OCI-LY7 (cell line): ENCODE data around the gene PDCD6IP. TPM values are rescaled to one million over a fixed set of nuclear protein-coding genes. Genes with fewer than 3 reads are reported as not detected.

Source experiments
- BruUV-seq: library from RNA; stranded (reverse); fragments of 400-500 nt; replicated peaks from 2 replicates; lab custom pipeline; 2021; lab: Mats Ljungman, UMichigan
- CTCF ChIA-PET: fragments of 300-600 bp; sonication (Branson Sonifier 250); formaldehyde crosslinking; loops from one replicate; lab custom pipeline; 2022; ENCODE audit warnings: antibody characterized with exemption; ENCODE audit not compliant: unreplicated experiment; lab: Charles Lee
- POLR2A ChIA-PET: fragments of 300-600 bp; sonication (Branson Sonifier 250); formaldehyde crosslinking; loops from one replicate; lab custom pipeline; 2022; ENCODE audit warnings: antibody characterized with exemption; lab: Charles Lee
- DNase-seq: peaks from one replicate; pipeline ENCODE4 v3.0.0-alpha.2; 2015; ENCODE audit warnings: low spot score
- H2AFZ ChIP-seq: fragments of 200-600 bp; sonication (generic), shearing (Covaris generic); 2 replicates; pipeline ENCODE4 v1.6.1; 2014; ENCODE audit warnings: mild to moderate bottlenecking, antibody characterized with exemption, low read length, moderate library complexity
- H3K27ac ChIP-seq: fragments of 200-600 bp; sonication (generic); 2 replicates; pipeline ENCODE4 v1.5.1; 2014; ENCODE audit warnings: mixed run types, low read depth, mild to moderate bottlenecking, moderate library complexity, low read length, inconsistent platforms; ENCODE audit not compliant: poor library complexity, severe bottlenecking
- H3K36me3 ChIP-seq: fragments of 200-600 bp; sonication (generic); 2 replicates; pipeline ENCODE4 v1.6.1; 2014; ENCODE audit warnings: mild to moderate bottlenecking, antibody characterized with exemption, low read length, moderate library complexity, mixed read lengths; ENCODE audit not compliant: insufficient read depth
- H3K4me1 ChIP-seq: fragments of 200-600 bp; sonication (generic); 2 replicates; pipeline ENCODE4 v1.5.1; 2014; ENCODE audit warnings: mild to moderate bottlenecking, low read length; ENCODE audit not compliant: insufficient read depth, poor library complexity, severe bottlenecking
- H3K4me2 ChIP-seq: fragments of 200-600 bp; sonication (generic); 2 replicates; pipeline ENCODE4 v1.6.1; 2014; ENCODE audit warnings: mild to moderate bottlenecking, low read length
- H3K4me3 ChIP-seq: fragments of 200-600 bp; sonication (generic); 2 replicates; pipeline ENCODE4 v1.5.1; 2014; ENCODE audit warnings: mild to moderate bottlenecking, low read depth, low read length; ENCODE audit not compliant: poor library complexity, severe bottlenecking
- H3K79me2 ChIP-seq: fragments of 200-600 bp; sonication (generic); 2 replicates; pipeline ENCODE4 v1.6.1; 2016; ENCODE audit warnings: low read depth, mild to moderate bottlenecking, low read length, moderate library complexity, mixed read lengths; ENCODE audit not compliant: insufficient read depth
- H3K9me2 ChIP-seq: fragments of 200-600 bp; sonication (generic); 2 replicates; pipeline ENCODE4 v1.6.1; 2016; ENCODE audit warnings: mild to moderate bottlenecking, low read length, mixed read lengths; ENCODE audit not compliant: insufficient read depth
- H3K9me3 ChIP-seq: fragments of 200-600 bp; sonication (generic); 2 replicates; pipeline ENCODE4 v1.6.1; 2014; ENCODE audit warnings: mild to moderate bottlenecking, mixed run types, low read length, mixed read lengths
- H4K20me1 ChIP-seq: fragments of 200-600 bp; sonication (generic); 2 replicates; pipeline ENCODE4 v1.6.1; 2014; ENCODE audit warnings: mild to moderate bottlenecking, antibody characterized with exemption, low read length, moderate library complexity, mixed read lengths; ENCODE audit not compliant: insufficient read depth
- CTCF ChIP-seq: fragments of 200-600 bp; sonication (generic); conservative IDR thresholded peaks from 2 replicates; pipeline ENCODE4 v1.5.1; 2014; ENCODE audit warnings: mild to moderate bottlenecking, antibody characterized with exemption, low read length, moderate library complexity, mixed read lengths
- EZH2phosphoT487 ChIP-seq: fragments of 200-600 bp; sonication (generic); IDR thresholded peaks from 2 replicates; pipeline ENCODE4 v1.6.1; 2018; ENCODE audit warnings: low read depth, borderline replicate concordance, mild to moderate bottlenecking, mixed run types, antibody characterized with exemption, low read length, moderate library complexity, mixed read lengths
- intact Hi-C: fragments of 100-400 bp; cut with micrococcal nuclease; formaldehyde crosslinking; loops from one replicate; pipeline ENCODE4 v1.10.0; 2022; ENCODE audit not compliant: unreplicated experiment
- total RNA-seq, 2 experiments: library from RNA; depleted of rRNA in 1 of 2; stranded (reverse); fragments of >200 nt in 1 of 2; shearing (Covaris generic) in 1 of 2; gene quantifications; 2 replicates each; pipeline ENCODE4 v1.2.3, GENCODE V29; 2014 to 2022

Gene PDCD6IP
- total RNA-seq, 2 experiments from 2014 or later, result 75.5 to 216 TPM

- intact Hi-C loops, result no loop called here
- Histone ChIP-seq H3K36me3 (no peaks in the 10 kb centered on the region), H3K4me2 (no peak overlapping the region), H3K27ac (no peak overlapping the region), H3K9me3 (no peaks in the 10 kb centered on the region), H3K4me3 (no peak overlapping the region), H3K4me1 (no peaks in the 10 kb centered on the region), H3K9me2 (no peaks in the 10 kb centered on the region), H2AFZ (no peak overlapping the region), H3K79me2 (no peaks in the 10 kb centered on the region), H4K20me1 (no peaks in the 10 kb centered on the region)
- BruUV-seq, result no TSS peak
- ChIA-PET POLR2A (no interaction called here), CTCF (no interaction called here)
- TF ChIP-seq CTCF, result no peak
- TF ChIP-seq EZH2phosphoT487, result no peak
- no peak for DNase-seq
Observed at GRCh38 chr3:33900809-33901505, 102.5 kb downstream of the PDCD6IP start.

GRCh38 chr3:33901862-33902563 lies 103.6 kb downstream of the PDCD6IP start:
- no peaks in the 10 kb centered on the region for H3K4me1 ChIP-seq
- no peaks in the 10 kb centered on the region for H4K20me1 ChIP-seq
- no peak overlapping the region for H3K4me3 ChIP-seq
- POLR2A ChIA-PET, result no interaction called here
- H3K4me2 ChIP-seq, result no peak overlapping the region
- H3K36me3 ChIP-seq, result no peaks in the 10 kb centered on the region
- H2AFZ ChIP-seq, result no peak overlapping the region
- no peak for DNase-seq
- CTCF ChIA-PET, result no interaction called here
- no peak overlapping the region for H3K27ac ChIP-seq
- TF ChIP-seq EZH2phosphoT487 (no peak), CTCF (no peak)
- H3K79me2 ChIP-seq, result no peaks in the 10 kb centered on the region
- intact Hi-C loops, result no loop called here
- no peaks in the 10 kb centered on the region for H3K9me2 ChIP-seq
- H3K9me3 ChIP-seq, result no peaks in the 10 kb centered on the region
- BruUV-seq, result no TSS peak

GRCh38 chr3:33904730-33905129 lies 106.3 kb downstream of the PDCD6IP start:
- Histone ChIP-seq H3K9me2 (no peaks in the 10 kb centered on the region), H3K36me3 (no peaks in the 10 kb centered on the region), H2AFZ (no peak overlapping the region), H3K9me3 (no peaks in the 10 kb centered on the region), H4K20me1 (no peaks in the 10 kb centered on the region), H3K4me1 (no peaks in the 10 kb centered on the region), H3K27ac (no peak overlapping the region), H3K4me3 (no peak overlapping the region), H3K79me2 (no peaks in the 10 kb centered on the region), H3K4me2 (no peak overlapping the region)
- ChIA-PET POLR2A (no interaction called here), CTCF (interaction anchor here (0.7 kb wide), 1 partner anchor 30 kb away, joined by 3 read pairs; no protein-coding TSS in a partner anchor)
- no TSS peak for BruUV-seq
- DNase-seq, result no peak
- intact Hi-C loops, result no loop called here
- no peak for TF ChIP-seq EZH2phosphoT487
- TF ChIP-seq CTCF, result no peak
